ENCODE data around the gene LDLRAD2.

The LDLRAD2 gene

DNA sequence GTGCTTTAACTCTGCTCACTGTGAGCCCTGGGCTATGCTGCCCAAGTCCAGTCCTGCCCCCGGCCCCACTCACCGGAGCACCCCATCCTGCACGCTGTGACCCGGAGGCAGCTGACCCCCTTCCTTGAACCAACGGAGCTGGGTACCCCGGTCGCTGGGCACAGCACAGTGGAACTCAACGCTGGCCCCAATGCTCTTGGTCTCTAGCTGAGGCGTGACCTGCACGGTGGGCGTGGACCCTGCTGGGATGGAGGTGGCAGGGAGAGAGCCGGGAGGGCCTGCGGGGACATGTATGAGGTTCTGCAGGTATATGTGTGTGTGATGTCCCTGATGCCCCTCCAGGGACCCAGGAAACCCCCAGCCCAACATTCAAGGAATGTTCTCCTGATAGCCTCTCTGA, 24.7 kb downstream of the LDLRAD2 start:
- Mint-ChIP-seq H3K36me3 (ENCODE audit: low read depth) (peaks cover 6% of the 10 kb centered on the region), H3K9me3 (peaks cover 13% of the 10 kb centered on the region), H3K27ac (no peak overlapping the region), H3K4me1 (ENCODE audit: low read depth) (no peaks in the 10 kb centered on the region), H3K4me3 (no peak overlapping the region), H3K27me3 (ENCODE audit: low read depth) (no peaks in the 10 kb centered on the region)
- no peak for DNase-seq (ENCODE audit: low spot score)

DNA sequence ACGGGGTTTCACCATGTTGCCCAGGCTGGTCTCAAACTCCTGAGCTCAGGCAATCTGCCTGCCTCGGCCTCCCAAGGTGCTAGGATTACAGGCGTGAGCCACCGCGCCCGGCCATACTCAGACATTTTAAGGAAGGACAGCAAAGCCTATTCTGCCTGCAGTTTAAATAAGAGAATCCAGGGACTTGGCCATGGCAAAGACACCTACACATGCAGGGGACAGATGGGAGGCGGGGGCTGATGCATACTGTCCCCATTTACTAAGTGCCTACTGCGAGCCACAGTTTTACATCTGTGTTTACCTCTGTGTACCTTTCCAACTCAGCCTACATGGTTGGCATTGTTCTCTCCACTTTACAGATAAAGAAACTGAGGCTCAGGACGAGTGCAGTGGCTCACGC, 25.4 kb downstream of the LDLRAD2 start:
- Mint-ChIP-seq H3K36me3 (ENCODE audit: low read depth) (peaks cover 6% of the 10 kb centered on the region), H3K4me3 (no peak overlapping the region), H3K9me3 (peaks cover 13% of the 10 kb centered on the region)

DNA sequence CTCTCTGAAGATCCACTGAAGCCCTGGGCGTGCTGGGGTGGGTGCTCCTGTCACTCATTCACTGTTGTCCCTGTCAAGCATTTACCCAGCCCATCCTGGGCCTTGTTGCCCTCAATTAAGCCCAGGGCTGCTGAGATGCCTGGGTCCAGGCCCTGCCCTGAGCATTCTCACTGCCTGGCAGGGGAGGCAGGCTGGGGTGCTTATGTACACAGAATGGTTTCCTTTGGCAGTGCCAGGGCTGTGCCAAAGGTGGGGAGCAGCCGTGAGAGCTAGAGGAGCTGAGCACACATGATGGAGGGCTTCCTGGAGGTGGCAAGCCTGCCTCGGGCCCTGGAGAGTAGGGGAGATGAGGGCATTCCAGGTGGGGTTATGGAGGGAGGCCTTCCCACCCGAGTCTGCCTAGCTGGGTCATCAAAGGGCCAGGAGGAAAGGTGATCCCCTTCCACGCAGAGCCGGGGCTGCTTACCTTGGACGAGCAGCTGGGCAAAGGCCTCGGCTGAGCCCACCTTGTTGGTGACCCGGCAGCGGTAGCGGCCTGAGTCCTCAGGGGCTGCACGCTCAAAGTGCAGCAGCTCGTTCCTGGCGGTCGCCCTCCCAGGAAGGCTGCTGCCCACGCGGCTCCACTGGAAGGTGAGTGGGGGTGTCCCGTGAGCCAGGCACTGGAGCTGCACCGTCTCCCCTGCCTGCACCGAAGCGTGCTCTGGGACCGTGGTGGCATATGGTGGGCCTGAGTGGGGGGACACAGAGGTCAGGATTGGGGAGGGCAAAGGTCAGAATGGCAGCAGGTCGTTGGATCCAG, 26.5 kb downstream of the LDLRAD2 start:
- H3K4me1 Mint-ChIP-seq (ENCODE audit: low read depth) = no peaks in the 10 kb centered on the region
- H3K9me3 Mint-ChIP-seq = peaks cover 13% of the 10 kb centered on the region
- H3K27me3 Mint-ChIP-seq (ENCODE audit: low read depth) = no peaks in the 10 kb centered on the region
- H3K36me3 Mint-ChIP-seq (ENCODE audit: low read depth) = peaks cover 6% of the 10 kb centered on the region
- H3K4me3 Mint-ChIP-seq = no peak overlapping the region
- no peak overlapping the region for H3K27ac Mint-ChIP-seq
- DNase-seq (ENCODE audit: low spot score) = no peak

More for the DNA sequence above, 25.4 kb downstream of the LDLRAD2 start:
- H3K27ac Mint-ChIP-seq = no peak overlapping the region
- no peaks in the 10 kb centered on the region for H3K27me3 Mint-ChIP-seq (ENCODE audit: low read depth)
- H3K4me1 Mint-ChIP-seq (ENCODE audit: low read depth) = no peaks in the 10 kb centered on the region
- DNase-seq (ENCODE audit: low spot score) = no peak

DNA sequence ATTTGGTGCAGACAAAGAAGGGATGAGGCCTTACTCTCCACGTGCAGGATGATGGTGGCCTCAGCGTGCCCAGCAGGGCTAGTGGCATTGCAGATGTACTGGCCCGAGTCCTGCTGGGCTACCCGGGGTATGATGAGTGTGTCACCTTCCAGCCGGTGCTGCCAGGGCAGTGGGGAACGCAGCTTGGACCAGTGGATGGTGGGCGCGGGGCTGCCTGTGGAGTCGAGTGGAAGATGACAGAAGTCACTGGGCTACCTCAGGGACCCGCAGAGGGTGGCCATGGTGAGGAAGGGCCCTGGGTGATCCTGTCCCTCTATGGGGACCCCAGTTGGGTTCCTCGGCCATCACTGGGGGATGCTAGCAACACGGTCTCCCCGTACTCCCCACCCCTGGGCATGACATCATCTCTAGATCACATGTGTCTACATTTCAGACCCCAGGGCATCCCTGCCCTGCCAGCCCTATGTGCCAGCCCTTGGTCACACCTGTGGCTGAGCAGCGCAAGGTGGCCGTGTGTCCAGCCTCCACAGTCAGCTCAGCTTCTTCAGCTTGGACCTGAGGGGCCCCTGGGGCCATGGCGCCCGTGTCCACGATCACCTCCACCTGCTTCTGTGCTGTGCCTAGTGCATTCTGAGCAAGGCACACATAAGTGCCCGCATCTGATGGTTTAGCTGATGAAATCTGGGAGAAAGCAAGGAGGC, 27.4 kb downstream of the LDLRAD2 start:
- peaks cover 4% of the 10 kb centered on the region for H3K9me3 Mint-ChIP-seq
- H3K36me3 Mint-ChIP-seq (ENCODE audit: low read depth) = peaks cover 3% of the 10 kb centered on the region
- no peak overlapping the region for H3K4me3 Mint-ChIP-seq
- H3K4me1 Mint-ChIP-seq (ENCODE audit: low read depth) = no peaks in the 10 kb centered on the region
- DNase-seq (ENCODE audit: low spot score) = no peak
- H3K27me3 Mint-ChIP-seq (ENCODE audit: low read depth) = no peaks in the 10 kb centered on the region
- H3K27ac Mint-ChIP-seq = no peak overlapping the region

DNA sequence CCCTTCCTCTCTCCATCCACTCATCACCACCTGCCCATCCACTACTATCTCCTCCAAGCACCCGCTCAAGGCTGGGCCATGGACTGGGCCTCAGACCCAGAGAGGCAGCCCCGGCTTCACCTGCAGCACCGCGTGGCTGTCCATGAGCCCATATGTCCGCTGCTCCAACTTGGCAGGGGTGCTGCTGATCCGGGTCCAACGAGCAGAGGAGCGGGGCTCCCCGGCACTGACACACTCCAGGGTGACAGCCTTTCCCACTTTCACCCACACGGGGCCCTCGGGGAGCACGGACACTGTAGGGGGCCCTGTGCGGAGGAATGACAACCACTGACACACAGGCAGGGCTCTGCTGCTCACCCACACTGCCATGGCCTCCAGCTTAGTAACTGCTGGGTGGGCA, 28.9 kb downstream of the LDLRAD2 start:
- Mint-ChIP-seq H3K9me3 (no peaks in the 10 kb centered on the region), H3K27ac (no peak overlapping the region), H3K4me3 (no peak overlapping the region), H3K36me3 (ENCODE audit: low read depth) (no peaks in the 10 kb centered on the region), H3K27me3 (ENCODE audit: low read depth) (no peaks in the 10 kb centered on the region), H3K4me1 (ENCODE audit: low read depth) (no peaks in the 10 kb centered on the region)
- no peak for DNase-seq (ENCODE audit: low spot score)

DNA sequence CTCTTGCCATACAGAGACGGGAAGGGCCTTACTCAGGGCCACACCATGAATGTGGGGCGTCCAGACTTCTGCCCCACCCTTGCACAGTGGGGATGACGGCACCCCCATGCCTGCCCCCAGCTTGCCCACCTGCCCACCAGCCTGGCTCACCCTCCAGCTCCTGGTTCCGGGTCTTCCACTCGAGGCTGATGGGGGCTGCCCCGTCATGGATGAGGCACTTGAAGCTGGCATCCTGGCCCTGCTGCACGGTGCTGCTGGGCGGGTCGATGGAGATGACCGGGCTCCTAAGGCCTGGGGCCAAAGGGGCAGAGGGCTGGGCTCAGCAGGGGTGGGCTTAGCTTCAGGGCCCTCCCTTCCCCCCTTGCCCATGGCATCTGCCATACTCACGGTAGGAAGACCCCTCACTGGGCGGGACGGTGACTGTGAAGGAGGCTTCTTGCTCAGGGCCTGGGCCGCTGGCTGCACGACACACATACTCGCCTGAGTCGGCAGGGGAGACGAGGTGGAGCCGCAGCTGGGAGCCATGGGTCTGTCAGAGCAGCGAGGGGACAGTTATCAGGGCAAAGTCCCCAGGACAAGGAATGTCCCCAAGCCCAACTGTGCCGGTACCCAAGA, 29.9 kb downstream of the LDLRAD2 start:
- no peaks in the 10 kb centered on the region for H3K9me3 Mint-ChIP-seq
- no peaks in the 10 kb centered on the region for H3K4me1 Mint-ChIP-seq (ENCODE audit: low read depth)
- no peaks in the 10 kb centered on the region for H3K27me3 Mint-ChIP-seq (ENCODE audit: low read depth)
- H3K36me3 Mint-ChIP-seq (ENCODE audit: low read depth) = no peaks in the 10 kb centered on the region
- no peak overlapping the region for H3K27ac Mint-ChIP-seq
- no peak overlapping the region for H3K4me3 Mint-ChIP-seq
- DNase-seq (ENCODE audit: low spot score) = no peak

DNA sequence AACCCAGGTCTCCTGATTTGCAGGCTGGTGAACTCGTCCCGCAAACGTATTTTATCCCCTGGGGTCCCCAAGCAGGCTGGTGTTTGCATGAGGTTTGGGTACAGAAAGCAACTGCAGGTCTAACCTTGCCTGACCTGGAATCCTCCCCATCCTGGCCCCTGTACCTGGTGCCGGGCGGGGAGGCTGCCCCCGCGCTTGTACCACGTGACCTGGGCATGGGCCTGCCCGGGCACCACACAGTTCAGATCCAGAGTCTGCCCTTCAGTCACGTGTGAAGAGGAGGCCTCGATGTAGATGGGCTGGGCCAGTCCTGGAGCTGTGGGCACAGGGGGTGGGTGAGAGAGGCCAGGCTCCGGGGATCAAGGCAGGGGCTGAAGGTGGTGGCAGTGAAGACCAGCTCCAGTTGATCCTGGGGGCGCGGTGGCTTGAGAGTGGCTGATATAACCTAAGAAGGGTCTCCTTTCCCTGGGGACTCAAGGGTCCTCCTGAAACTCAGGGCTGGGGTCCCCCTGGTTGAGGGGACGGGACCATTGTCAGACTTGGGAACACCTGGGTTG, 30.6 kb downstream of the LDLRAD2 start:
- Mint-ChIP-seq H3K27ac (no peak overlapping the region), H3K4me3 (no peak overlapping the region), H3K4me1 (ENCODE audit: low read depth) (no peaks in the 10 kb centered on the region), H3K9me3 (no peaks in the 10 kb centered on the region), H3K27me3 (ENCODE audit: low read depth) (no peaks in the 10 kb centered on the region), H3K36me3 (ENCODE audit: low read depth) (no peaks in the 10 kb centered on the region)
- no peak for DNase-seq (ENCODE audit: low spot score)

DNA sequence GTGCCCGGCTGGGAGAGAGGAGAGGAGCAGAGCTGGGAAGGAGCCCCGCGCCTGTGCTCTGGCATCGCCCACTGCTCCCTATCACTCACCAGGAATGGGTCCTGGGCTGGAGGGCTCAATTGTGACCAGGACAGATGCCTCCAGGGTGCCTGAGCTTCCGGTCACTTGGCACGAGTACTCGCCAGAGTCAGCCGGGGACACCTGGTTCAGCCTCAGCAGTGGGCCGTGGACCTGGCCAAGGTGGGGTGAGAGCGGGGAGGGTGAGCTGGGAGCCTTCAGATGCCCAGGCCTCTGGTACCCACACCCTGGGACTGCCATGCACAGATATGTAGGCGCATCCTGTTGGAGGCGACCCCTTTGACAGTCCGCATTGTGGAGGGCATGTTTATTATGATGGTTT, 31.1 kb downstream of the LDLRAD2 start:
- Mint-ChIP-seq H3K36me3 (ENCODE audit: low read depth) (no peaks in the 10 kb centered on the region), H3K4me1 (ENCODE audit: low read depth) (no peaks in the 10 kb centered on the region), H3K27me3 (ENCODE audit: low read depth) (no peaks in the 10 kb centered on the region), H3K4me3 (no peak overlapping the region), H3K27ac (no peak overlapping the region), H3K9me3 (no peaks in the 10 kb centered on the region)
- no peak for DNase-seq (ENCODE audit: low spot score)

DNA sequence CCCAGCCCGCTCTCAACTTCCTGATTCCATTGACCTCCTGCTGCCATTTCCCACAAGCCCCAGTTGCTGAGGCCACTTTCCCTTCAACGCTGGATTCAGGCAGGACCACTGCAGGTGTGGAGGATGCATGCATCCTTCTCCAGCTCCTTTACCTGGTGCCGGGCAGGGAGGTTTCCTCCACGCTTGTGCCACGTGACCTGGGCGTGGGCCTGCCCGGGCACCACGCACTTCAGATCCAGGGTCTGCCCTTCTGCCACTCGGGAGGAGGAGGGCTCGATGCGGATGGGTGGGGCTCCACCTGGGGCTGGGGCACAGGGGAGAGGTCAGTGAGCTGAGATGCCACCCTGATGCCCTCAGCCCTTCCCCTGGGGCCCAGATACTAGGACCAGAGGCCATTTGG, 31.9 kb downstream of the LDLRAD2 start:
- no peak overlapping the region for H3K4me3 Mint-ChIP-seq
- H3K27ac Mint-ChIP-seq = no peak overlapping the region
- no peak for DNase-seq (ENCODE audit: low spot score)
- H3K9me3 Mint-ChIP-seq = no peaks in the 10 kb centered on the region
- H3K36me3 Mint-ChIP-seq (ENCODE audit: low read depth) = no peaks in the 10 kb centered on the region
- no peaks in the 10 kb centered on the region for H3K4me1 Mint-ChIP-seq (ENCODE audit: low read depth)
- no peaks in the 10 kb centered on the region for H3K27me3 Mint-ChIP-seq (ENCODE audit: low read depth)

DNA sequence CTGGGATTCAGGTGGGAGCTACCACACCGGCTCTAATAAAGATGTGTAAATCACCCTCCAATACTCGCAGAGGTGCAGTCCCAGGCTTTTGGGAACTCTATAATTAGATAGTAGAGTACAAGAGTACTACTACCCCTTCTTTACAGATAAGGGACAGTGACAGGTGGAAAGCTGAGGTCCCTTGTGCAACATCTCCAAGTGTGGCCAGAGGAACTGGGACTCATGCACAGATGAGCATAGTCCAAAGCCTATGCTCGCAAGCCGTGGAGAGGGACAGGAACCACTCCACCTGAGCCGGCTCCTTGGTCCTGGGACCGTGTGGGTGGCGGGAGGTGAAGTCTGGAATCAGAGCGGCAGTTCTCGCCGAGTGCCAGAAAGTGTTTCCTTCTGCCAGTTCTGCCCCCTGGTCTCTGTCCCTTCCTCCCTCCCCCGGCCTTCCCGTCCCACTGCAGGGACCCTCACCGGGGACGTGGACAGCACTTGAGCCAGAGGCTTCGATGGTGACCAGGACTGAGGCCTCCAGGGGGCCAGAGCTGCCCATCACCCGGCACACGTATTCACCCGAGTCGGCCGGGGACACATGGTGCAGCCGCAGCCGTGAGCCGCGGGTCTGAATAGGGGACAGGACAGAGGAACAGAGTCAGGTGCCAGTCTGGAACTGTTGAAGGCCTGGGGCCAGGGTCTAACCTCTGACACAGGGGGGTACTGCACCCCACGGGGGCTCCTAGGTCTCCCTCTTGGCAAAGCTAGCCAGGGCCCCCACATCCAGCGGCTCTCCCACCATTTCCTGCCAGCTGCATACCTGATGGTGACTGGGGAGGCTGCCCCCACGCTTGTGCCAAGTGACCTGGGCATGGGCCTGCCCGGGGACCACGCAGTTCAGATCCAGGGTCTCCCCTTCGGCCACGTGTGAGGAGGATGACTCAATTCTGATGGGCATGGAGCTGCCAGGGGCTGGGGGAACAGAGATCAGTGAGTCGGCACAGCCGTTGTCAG, 33.9 kb downstream of the LDLRAD2 start:
- H3K27ac Mint-ChIP-seq = no peak overlapping the region
- H3K27me3 Mint-ChIP-seq (ENCODE audit: low read depth) = no peaks in the 10 kb centered on the region
- no peak overlapping the region for H3K4me3 Mint-ChIP-seq
- H3K9me3 Mint-ChIP-seq = no peaks in the 10 kb centered on the region
- H3K4me1 Mint-ChIP-seq (ENCODE audit: low read depth) = no peaks in the 10 kb centered on the region
- DNase-seq (ENCODE audit: low spot score) = no peak
- H3K36me3 Mint-ChIP-seq (ENCODE audit: low read depth) = no peaks in the 10 kb centered on the region

DNA sequence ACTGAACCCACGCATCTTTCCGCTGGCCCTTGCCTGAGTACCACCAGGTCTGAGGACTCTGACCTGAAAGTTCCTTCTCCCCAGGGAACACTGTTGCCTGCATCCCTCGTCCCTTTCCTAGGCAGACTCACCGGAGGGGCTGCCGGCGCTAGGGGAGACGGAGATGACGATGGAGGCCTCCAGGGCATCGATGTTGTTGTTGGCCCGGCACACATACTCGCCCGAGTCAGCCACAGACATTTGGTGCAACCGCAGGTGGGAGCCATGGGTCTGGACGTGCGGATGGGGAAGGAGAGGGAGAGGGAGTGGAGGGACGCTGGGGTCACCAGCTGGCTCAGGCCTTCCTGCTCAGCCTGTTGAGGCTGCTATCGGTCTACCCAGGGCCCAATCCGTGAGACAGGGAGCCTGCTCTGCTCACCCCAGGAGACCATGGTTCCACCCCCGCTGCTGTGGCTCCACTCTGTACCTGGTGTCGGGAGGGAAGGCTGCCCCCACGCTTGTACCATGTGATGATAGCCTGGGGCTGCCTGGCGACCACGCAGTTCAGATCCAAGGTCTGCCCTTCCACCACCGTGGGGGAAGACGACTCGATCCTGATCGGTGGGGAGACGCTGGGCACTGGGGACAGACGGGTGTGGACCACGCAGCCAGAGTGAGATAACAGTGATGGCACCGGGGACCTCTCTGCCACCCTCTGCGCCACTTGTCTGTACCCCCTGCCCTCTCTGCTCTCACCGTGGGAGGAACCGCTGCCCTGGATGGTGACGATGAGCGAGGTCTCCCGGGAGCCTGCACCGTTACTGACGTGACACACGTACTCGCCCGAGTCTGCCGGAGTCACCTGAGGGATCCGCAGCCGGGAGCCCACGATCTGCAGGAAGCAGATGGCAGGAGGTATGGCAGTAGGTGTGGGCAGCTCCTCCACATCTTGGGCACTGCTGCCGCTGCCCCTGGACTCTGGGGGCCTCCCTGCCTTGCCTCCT, 35.4 kb downstream of the LDLRAD2 start:
- Mint-ChIP-seq H3K27me3 (ENCODE audit: low read depth) (no peaks in the 10 kb centered on the region), H3K9me3 (no peaks in the 10 kb centered on the region), H3K4me1 (ENCODE audit: low read depth) (peaks cover 2% of the 10 kb centered on the region), H3K4me3 (no peak overlapping the region), H3K27ac (no peak overlapping the region), H3K36me3 (ENCODE audit: low read depth) (no peaks in the 10 kb centered on the region)
- DNase-seq (ENCODE audit: low spot score) = no peak

DNA sequence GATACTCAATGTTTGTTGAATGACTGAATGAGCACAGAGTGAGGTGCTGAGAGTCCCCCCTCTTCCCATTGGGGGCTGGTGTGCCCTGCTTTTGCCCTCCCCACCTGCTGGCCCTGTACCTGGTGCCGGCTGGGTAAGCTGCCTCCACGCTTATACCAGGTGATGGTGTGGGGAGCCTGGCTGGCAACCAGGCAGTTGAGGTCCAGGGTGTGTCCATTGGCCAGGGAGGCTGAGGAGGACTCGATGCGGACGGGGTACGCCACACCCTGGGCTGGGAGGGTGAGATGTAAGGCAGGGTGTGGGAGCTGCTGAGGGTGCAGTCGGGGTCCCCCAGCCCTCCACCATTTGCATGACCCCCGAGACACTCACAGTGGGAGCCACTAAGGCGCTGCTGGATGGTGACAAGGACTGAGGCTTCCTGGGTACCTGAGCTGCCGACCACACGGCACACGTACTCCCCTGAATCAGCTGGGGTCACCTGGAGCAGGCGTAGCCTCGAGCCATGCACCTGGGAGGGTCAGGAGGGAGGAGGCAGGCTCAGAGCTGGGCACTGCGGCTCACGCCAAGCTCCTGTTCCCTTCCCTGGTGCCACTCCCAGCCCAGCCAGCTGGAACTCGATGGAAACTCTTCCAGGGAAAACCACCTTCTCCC, 36.6 kb downstream of the LDLRAD2 start:
- no peaks in the 10 kb centered on the region for H3K36me3 Mint-ChIP-seq (ENCODE audit: low read depth)
- no peak overlapping the region for H3K4me3 Mint-ChIP-seq
- H3K9me3 Mint-ChIP-seq = no peaks in the 10 kb centered on the region
- H3K27ac Mint-ChIP-seq = no peak overlapping the region
- H3K27me3 Mint-ChIP-seq (ENCODE audit: low read depth) = no peaks in the 10 kb centered on the region
- H3K4me1 Mint-ChIP-seq (ENCODE audit: low read depth) = peaks cover 2% of the 10 kb centered on the region
- DNase-seq (ENCODE audit: low spot score) = no peak

All from T-helper 2 cell treated with Interferon-gamma antibody and Interleukin-4, amounts not matched to agents 5 μg/mL and 100 μg/mL, for 36 hours (primary cell).